ENCODE data around the gene KCNAB1.
A peak's percentile ranks its signal among the peaks of the same experiment; 100 is the strongest.
"Not testable (repeated sequence)": the region's sequence is repeated elsewhere in the genome, so short reads cannot be mapped to it uniquely, and the experiment has no call there.

KCNAB1 gene

GRCh38 chr3:156226676-156227420 is 106.5 kb downstream of the KCNAB1 start:
- Histone ChIP-seq H3K4me1 (ENCODE audit: insufficient read depth, insufficient read length) (no peaks in the 10 kb centered on the region), H3K9me3 (ENCODE audit: insufficient read depth, low read length) (no peaks in the 10 kb centered on the region), H3K4me3 (ENCODE audit: insufficient read length, low read depth) (no peak overlapping the region), H3K9ac (ENCODE audit: insufficient read length, low read depth) (no peak overlapping the region), H3K27me3 (ENCODE audit: insufficient read depth, insufficient read length) (no peaks in the 10 kb centered on the region), H3K36me3 (ENCODE audit: insufficient read depth, insufficient read length, low read length) (no peaks in the 10 kb centered on the region)
- no peak for DNase-seq (ENCODE audit: low read depth, low spot score)
- TF ChIP-seq ZNF274 (IDR thresholded peaks at IDR 0.05; ENCODE audit: low read depth, low read length) (no peak), YY1 (IDR thresholded peaks at IDR 0.05; ENCODE audit: insufficient read depth, insufficient read length) (no peak), SUZ12 (IDR thresholded peaks at IDR 0.05; ENCODE audit: extremely low read depth, insufficient read depth, insufficient read length) (no peak)

- Histone ChIP-seq H3K36me3 (ENCODE audit: insufficient read depth, insufficient read length, low read length) (no peaks in the 10 kb centered on the region), H3K4me3 (ENCODE audit: insufficient read length, low read depth) (no peak overlapping the region), H3K4me1 (ENCODE audit: insufficient read depth, insufficient read length) (no peaks in the 10 kb centered on the region), H3K9ac (ENCODE audit: insufficient read length, low read depth) (no peak overlapping the region), H3K27me3 (ENCODE audit: insufficient read depth, insufficient read length) (no peaks in the 10 kb centered on the region), H3K9me3 (ENCODE audit: insufficient read depth, low read length) (no peaks in the 10 kb centered on the region)
- DNase-seq (ENCODE audit: low read depth, low spot score) = no peak
- TF ChIP-seq SUZ12 (IDR thresholded peaks at IDR 0.05; ENCODE audit: extremely low read depth, insufficient read depth, insufficient read length) = no peak
- TF ChIP-seq ZNF274 (IDR thresholded peaks at IDR 0.05; ENCODE audit: low read depth, low read length) = no peak
- TF ChIP-seq YY1 (IDR thresholded peaks at IDR 0.05; ENCODE audit: insufficient read depth, insufficient read length) = no peak
Observed at GRCh38 chr3:156227704-156228103, 107.3 kb downstream of the KCNAB1 start.

- Histone ChIP-seq H3K36me3 (ENCODE audit: insufficient read depth, insufficient read length, low read length) (no peaks in the 10 kb centered on the region), H3K27me3 (ENCODE audit: insufficient read depth, insufficient read length) (no peaks in the 10 kb centered on the region), H3K9me3 (ENCODE audit: insufficient read depth, low read length) (no peaks in the 10 kb centered on the region), H3K4me1 (ENCODE audit: insufficient read depth, insufficient read length) (no peaks in the 10 kb centered on the region), H3K4me3 (ENCODE audit: insufficient read length, low read depth) (no peak overlapping the region), H3K9ac (ENCODE audit: insufficient read length, low read depth) (no peak overlapping the region)
- no peak for TF ChIP-seq ZNF274 (IDR thresholded peaks at IDR 0.05; ENCODE audit: low read depth, low read length)
- no peak for TF ChIP-seq SUZ12 (IDR thresholded peaks at IDR 0.05; ENCODE audit: extremely low read depth, insufficient read depth, insufficient read length)
- no peak for DNase-seq (ENCODE audit: low read depth, low spot score)
Observed at GRCh38 chr3:156230278-156230900, 110.0 kb downstream of the KCNAB1 start.

- not testable (repeated sequence) for H3K36me3 ChIP-seq (ENCODE audit: insufficient read depth, insufficient read length, low read length); H3K27me3 ChIP-seq (ENCODE audit: insufficient read depth, insufficient read length); DNase-seq (ENCODE audit: low read depth, low spot score); H3K9me3 ChIP-seq (ENCODE audit: insufficient read depth, low read length); H3K4me3 ChIP-seq (ENCODE audit: insufficient read length, low read depth); H3K4me1 ChIP-seq (ENCODE audit: insufficient read depth, insufficient read length); H3K9ac ChIP-seq (ENCODE audit: insufficient read length, low read depth)
Observed at GRCh38 chr3:156231221-156231620, 110.8 kb downstream of the KCNAB1 start.

- H3K9ac ChIP-seq (ENCODE audit: insufficient read length, low read depth) = no peak overlapping the region
- no peaks in the 10 kb centered on the region for H3K9me3 ChIP-seq (ENCODE audit: insufficient read depth, low read length)
- no peaks in the 10 kb centered on the region for H3K36me3 ChIP-seq (ENCODE audit: insufficient read depth, insufficient read length, low read length)
- no peaks in the 10 kb centered on the region for H3K4me1 ChIP-seq (ENCODE audit: insufficient read depth, insufficient read length)
- DNase-seq (ENCODE audit: low read depth, low spot score) = peak; percentile 40
- no peak for TF ChIP-seq YY1 (IDR thresholded peaks at IDR 0.05; ENCODE audit: insufficient read depth, insufficient read length)
- no peak for TF ChIP-seq SUZ12 (IDR thresholded peaks at IDR 0.05; ENCODE audit: extremely low read depth, insufficient read depth, insufficient read length)
- no peak for TF ChIP-seq ZNF274 (IDR thresholded peaks at IDR 0.05; ENCODE audit: low read depth, low read length)
- no peaks in the 10 kb centered on the region for H3K27me3 ChIP-seq (ENCODE audit: insufficient read depth, insufficient read length)
- no peak overlapping the region for H3K4me3 ChIP-seq (ENCODE audit: insufficient read length, low read depth)
Observed at GRCh38 chr3:156233876-156234275, 113.5 kb downstream of the KCNAB1 start.

GRCh38 chr3:156236556-156237260 is 116.3 kb downstream of the KCNAB1 start:
- no peak for DNase-seq (ENCODE audit: low read depth, low spot score)
- Histone ChIP-seq H3K4me1 (ENCODE audit: insufficient read depth, insufficient read length) (no peaks in the 10 kb centered on the region), H3K36me3 (ENCODE audit: insufficient read depth, insufficient read length, low read length) (no peaks in the 10 kb centered on the region), H3K27me3 (ENCODE audit: insufficient read depth, insufficient read length) (no peaks in the 10 kb centered on the region), H3K9ac (ENCODE audit: insufficient read length, low read depth) (no peak overlapping the region), H3K9me3 (ENCODE audit: insufficient read depth, low read length) (no peaks in the 10 kb centered on the region), H3K4me3 (ENCODE audit: insufficient read length, low read depth) (no peak overlapping the region)
- TF ChIP-seq ZNF274 (IDR thresholded peaks at IDR 0.05; ENCODE audit: low read depth, low read length) = no peak
- no peak for TF ChIP-seq SUZ12 (IDR thresholded peaks at IDR 0.05; ENCODE audit: extremely low read depth, insufficient read depth, insufficient read length)
- no peak for TF ChIP-seq YY1 (IDR thresholded peaks at IDR 0.05; ENCODE audit: insufficient read depth, insufficient read length)

- no peak for DNase-seq (ENCODE audit: low read depth, low spot score)
- no peaks in the 10 kb centered on the region for H3K36me3 ChIP-seq (ENCODE audit: insufficient read depth, insufficient read length, low read length)
- no peak overlapping the region for H3K4me3 ChIP-seq (ENCODE audit: insufficient read length, low read depth)
- H3K9me3 ChIP-seq (ENCODE audit: insufficient read depth, low read length) = no peaks in the 10 kb centered on the region
- no peaks in the 10 kb centered on the region for H3K27me3 ChIP-seq (ENCODE audit: insufficient read depth, insufficient read length)
- H3K9ac ChIP-seq (ENCODE audit: insufficient read length, low read depth) = no peak overlapping the region
- no peaks in the 10 kb centered on the region for H3K4me1 ChIP-seq (ENCODE audit: insufficient read depth, insufficient read length)
- TF ChIP-seq SUZ12 (IDR thresholded peaks at IDR 0.05; ENCODE audit: extremely low read depth, insufficient read depth, insufficient read length) = no peak
- TF ChIP-seq YY1 (IDR thresholded peaks at IDR 0.05; ENCODE audit: insufficient read depth, insufficient read length) = no peak
- TF ChIP-seq ZNF274 (IDR thresholded peaks at IDR 0.05; ENCODE audit: low read depth, low read length) = no peak
Observed at GRCh38 chr3:156240642-156241041, 120.3 kb downstream of the KCNAB1 start.

Data from NT2/D1 (cell line).